Measurements from ENCODE around the gene NACA2. TPM values are rescaled to one million over a fixed set of nuclear protein-coding genes. Genes with fewer than 3 reads are reported as not detected.

The NACA2 gene
- polyA plus RNA-seq, 1 donor (not counting 4 experiments of a cell fraction or from before 2014, with no cell fraction given): 0.79 TPM

DNA sequence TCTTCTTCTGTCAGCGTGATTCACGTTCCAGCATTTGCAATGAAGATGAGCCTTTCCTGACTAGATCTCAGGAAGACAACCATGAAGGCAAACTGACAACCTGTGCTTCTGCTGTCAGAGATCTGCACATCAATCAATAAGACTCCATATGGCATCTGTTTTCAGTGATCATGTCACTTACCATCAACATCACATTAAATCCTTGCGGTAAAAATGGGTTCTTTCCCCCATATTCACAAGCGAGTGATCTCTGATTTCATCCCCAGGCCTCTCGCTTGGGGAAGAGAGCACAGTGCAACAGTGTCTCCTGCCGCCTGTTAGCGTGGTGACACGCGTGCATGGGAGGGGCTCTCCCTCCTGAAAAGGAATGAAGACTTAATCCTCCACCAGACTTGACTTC lies 11.1 kb downstream of the NACA2 start:
- Histone ChIP-seq H3K36me3 (ENCODE audit: control insufficient read depth in 2 of 2, extremely low read depth in 1 of 2, insufficient read depth in 2 of 2, low read length in 2 of 2) (no peaks in the 10 kb centered on the region), H3K4me2 (ENCODE audit: control insufficient read depth, extremely low read depth, insufficient read depth, low read depth, low read length) (no peak overlapping the region), H3K79me2 (ENCODE audit: control insufficient read depth, insufficient read depth, low read length) (no peaks in the 10 kb centered on the region), H2AFZ (ENCODE audit: control insufficient read depth, low read length) (no peak overlapping the region), H3K27ac (ENCODE audit: control insufficient read depth, insufficient read depth, low read length) (no peak overlapping the region), H4K20me1 (ENCODE audit: control insufficient read depth, extremely low read depth, insufficient read depth, low read length) (no peaks in the 10 kb centered on the region), H3K4me1 (ENCODE audit: control insufficient read depth, extremely low read depth, insufficient read depth, low read length) (no peaks in the 10 kb centered on the region), H3K9me3 (ENCODE audit: control insufficient read depth, low read depth, low read length) (no peaks in the 10 kb centered on the region), H3K9me1 (ENCODE audit: control insufficient read depth, extremely low read depth, insufficient read depth, low read length) (no peaks in the 10 kb centered on the region), H3K4me3 (ENCODE audit: control insufficient read depth in 2 of 3, extremely low read depth in 1 of 3, insufficient read depth in 2 of 3, low read depth in 1 of 3, low read length in 3 of 3) (no peak overlapping the region), H3K9ac (ENCODE audit: control insufficient read depth, extremely low read depth, insufficient read depth, low read length) (no peak overlapping the region), H3K27me3 (ENCODE audit: control insufficient read depth, extremely low read depth, insufficient read depth, low read length) (peaks cover 9% of the 10 kb centered on the region)
- TF ChIP-seq EZH2 (IDR thresholded peaks at IDR 0.05; ENCODE audit: low read length): no peak
- FAIRE-seq: no peak
- no peak for DNase-seq (ENCODE audit: low read depth, low spot score)
- dilution Hi-C loops (cut with MboI; ENCODE audit: extremely low pct_ligation_motif_present, low sequenced_read_pairs): no loop called here

DNA sequence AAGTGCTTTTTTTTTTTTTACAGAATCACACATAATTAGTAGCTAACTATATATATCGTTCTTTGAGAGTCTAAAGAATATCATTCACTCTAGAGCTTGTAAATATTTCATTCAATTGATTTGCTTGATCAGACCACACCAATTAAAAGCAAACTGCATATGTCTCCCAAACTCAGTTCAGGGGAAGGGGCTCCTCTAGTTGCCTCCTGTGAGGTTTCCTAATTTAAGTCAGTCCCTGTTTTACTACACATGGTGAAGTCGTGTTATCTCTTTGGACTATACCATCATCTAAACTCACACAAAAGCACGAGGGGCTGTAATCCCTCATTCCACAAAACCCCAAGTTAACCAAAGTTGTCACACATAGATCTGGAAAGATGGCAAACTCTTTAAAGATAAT lies 11.7 kb downstream of the NACA2 start:
- Histone ChIP-seq H4K20me1 (ENCODE audit: control insufficient read depth, extremely low read depth, insufficient read depth, low read length) (no peaks in the 10 kb centered on the region), H3K27ac (ENCODE audit: control insufficient read depth, insufficient read depth, low read length) (no peak overlapping the region), H3K9me3 (ENCODE audit: control insufficient read depth, low read depth, low read length) (no peaks in the 10 kb centered on the region), H3K27me3 (ENCODE audit: control insufficient read depth, extremely low read depth, insufficient read depth, low read length) (peaks cover 9% of the 10 kb centered on the region), H3K4me3 (ENCODE audit: control insufficient read depth in 2 of 3, extremely low read depth in 1 of 3, insufficient read depth in 2 of 3, low read depth in 1 of 3, low read length in 3 of 3) (no peak overlapping the region), H3K36me3 (ENCODE audit: control insufficient read depth in 2 of 2, extremely low read depth in 1 of 2, insufficient read depth in 2 of 2, low read length in 2 of 2) (no peaks in the 10 kb centered on the region), H3K9ac (ENCODE audit: control insufficient read depth, extremely low read depth, insufficient read depth, low read length) (no peak overlapping the region), H3K4me2 (ENCODE audit: control insufficient read depth, extremely low read depth, insufficient read depth, low read depth, low read length) (no peak overlapping the region), H3K9me1 (ENCODE audit: control insufficient read depth, extremely low read depth, insufficient read depth, low read length) (no peaks in the 10 kb centered on the region), H3K4me1 (ENCODE audit: control insufficient read depth, extremely low read depth, insufficient read depth, low read length) (no peaks in the 10 kb centered on the region), H3K79me2 (ENCODE audit: control insufficient read depth, insufficient read depth, low read length) (no peaks in the 10 kb centered on the region), H2AFZ (ENCODE audit: control insufficient read depth, low read length) (no peak overlapping the region)
- TF ChIP-seq EZH2 (IDR thresholded peaks at IDR 0.05; ENCODE audit: low read length) (no peak), CTCF (optimal IDR thresholded peaks at IDR 0.05 in 1 of 3, IDR thresholded peaks at IDR 0.05 in 1 of 3, conservative IDR thresholded peaks at IDR 0.05 in 1 of 3; ENCODE audit: extremely low read depth in 1 of 3, insufficient read depth in 2 of 3, low read length in 3 of 3) (no peak)
- DNase-seq (ENCODE audit: low read depth, low spot score): no peak
- no peak for FAIRE-seq
- dilution Hi-C loops (cut with MboI; ENCODE audit: extremely low pct_ligation_motif_present, low sequenced_read_pairs): no loop called here

DNA sequence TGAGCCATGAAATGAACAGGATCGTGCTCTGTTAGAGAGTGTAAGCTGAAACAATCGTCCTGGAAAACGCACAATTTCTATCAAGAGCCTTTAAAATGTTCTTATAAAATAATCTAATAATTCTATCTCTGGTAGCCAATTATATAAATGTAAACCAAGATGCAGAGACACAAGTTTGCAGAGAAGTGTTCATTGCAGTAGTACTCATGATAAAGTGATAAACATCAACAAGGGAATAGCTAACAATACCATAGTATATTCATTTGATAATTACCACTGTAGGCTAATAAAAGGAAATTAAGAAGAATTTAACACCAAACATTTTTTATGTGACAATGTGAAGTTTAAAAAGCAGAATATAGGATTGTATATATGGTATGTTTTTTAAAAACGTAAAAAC lies 12.4 kb downstream of the NACA2 start:
- Histone ChIP-seq H3K27me3 (ENCODE audit: control insufficient read depth, extremely low read depth, insufficient read depth, low read length) (peaks cover 9% of the 10 kb centered on the region), H2AFZ (ENCODE audit: control insufficient read depth, low read length) (no peak overlapping the region), H3K36me3 (ENCODE audit: control insufficient read depth in 2 of 2, extremely low read depth in 1 of 2, insufficient read depth in 2 of 2, low read length in 2 of 2) (no peaks in the 10 kb centered on the region), H4K20me1 (ENCODE audit: control insufficient read depth, extremely low read depth, insufficient read depth, low read length) (no peaks in the 10 kb centered on the region), H3K27ac (ENCODE audit: control insufficient read depth, insufficient read depth, low read length) (no peak overlapping the region), H3K79me2 (ENCODE audit: control insufficient read depth, insufficient read depth, low read length) (no peaks in the 10 kb centered on the region), H3K9ac (ENCODE audit: control insufficient read depth, extremely low read depth, insufficient read depth, low read length) (no peak overlapping the region), H3K4me3 (ENCODE audit: control insufficient read depth in 2 of 3, extremely low read depth in 1 of 3, insufficient read depth in 2 of 3, low read depth in 1 of 3, low read length in 3 of 3) (no peak overlapping the region), H3K9me1 (ENCODE audit: control insufficient read depth, extremely low read depth, insufficient read depth, low read length) (no peaks in the 10 kb centered on the region), H3K9me3 (ENCODE audit: control insufficient read depth, low read depth, low read length) (no peaks in the 10 kb centered on the region), H3K4me1 (ENCODE audit: control insufficient read depth, extremely low read depth, insufficient read depth, low read length) (no peaks in the 10 kb centered on the region), H3K4me2 (ENCODE audit: control insufficient read depth, extremely low read depth, insufficient read depth, low read depth, low read length) (no peak overlapping the region)
- FAIRE-seq (no peak), DNase-seq (ENCODE audit: low read depth, low spot score) (no peak)
- TF ChIP-seq CTCF (optimal IDR thresholded peaks at IDR 0.05 in 1 of 3, IDR thresholded peaks at IDR 0.05 in 1 of 3, conservative IDR thresholded peaks at IDR 0.05 in 1 of 3; ENCODE audit: extremely low read depth in 1 of 3, insufficient read depth in 2 of 3, low read length in 3 of 3) (no peak), EZH2 (IDR thresholded peaks at IDR 0.05; ENCODE audit: low read length) (no peak)
- dilution Hi-C loops (cut with MboI; ENCODE audit: extremely low pct_ligation_motif_present, low sequenced_read_pairs): no loop called here

Measured in keratinocyte (primary cell).